A549 (cell line): ENCODE results near the gene CLEC16A. TPM values are rescaled to one million over a fixed set of nuclear protein-coding genes. Genes with fewer than 3 reads are reported as not detected.

Source experiments
- ATAC-seq, 2 experiments: fragments of 200-7000 bp in 1 of 2; fragments of >200 bp in 1 of 2; cut with Nextera tagmentation in 1 of 2; cut with Tn5 transposase in 1 of 2; 3 replicates each; pipeline versions ENCODE4 v1.8.0 to v1.9.1; 2018 to 2020; ENCODE audit warnings: mild to moderate bottlenecking in 1 of 2, moderate library complexity in 1 of 2
- CTCF ChIA-PET: fragments of 300-600 bp; sonication (Branson Sonifier 250); formaldehyde crosslinking; extraction: SDS; loops from one replicate; lab custom pipeline; 2021; ENCODE audit warnings: antibody characterized with exemption, inconsistent platforms; lab: Yijun Ruan, JAX
- POLR2A ChIA-PET: fragments of 350-600 bp; formaldehyde crosslinking; extraction: SDS; loops from one replicate; lab custom pipeline; 2021; ENCODE audit warnings: antibody characterized with exemption, inconsistent platforms; lab: Yijun Ruan, JAX
- DNase-seq, 2 experiments: peaks; one replicate each; pipeline versions ENCODE4 v3.0.0 to v3.0.0-alpha.2; 2011 to 2016; ENCODE audit warnings: low read depth in 1 of 2, low spot score in 1 of 2
- FAIRE-seq: peaks from 2 replicates; lab custom pipeline; 2011; peaks lifted over from hg19 to GRCh38; lab: Jason Lieb, UNC
- H3K27ac ChIP-seq, 2 experiments: fragments of >200 bp; sonication (Bioruptor Twin); formaldehyde crosslinking; 3 replicates each; pipeline ENCODE4 v1.5.1; 2016 to 2017
- H3K4me1 ChIP-seq: fragments of >200 bp; sonication (Bioruptor Twin); formaldehyde crosslinking; 3 replicates; pipeline ENCODE4 v1.6.1; 2016
- H3K4me2 ChIP-seq: fragments of >200 bp; sonication (Bioruptor Twin); formaldehyde crosslinking; 3 replicates; pipeline ENCODE4 v1.6.1; 2016
- H3K4me3 ChIP-seq: fragments of >200 bp; sonication (Bioruptor Twin); formaldehyde crosslinking; 3 replicates; pipeline ENCODE4 v1.5.1; 2016
- H3K9me3 ChIP-seq: fragments of >200 bp; sonication (Bioruptor Twin); formaldehyde crosslinking; 3 replicates; pipeline ENCODE4 v1.6.1; 2016
- BCL3 ChIP-seq: fragments of >200 bp; sonication (Bioruptor Twin); formaldehyde crosslinking; IDR thresholded peaks from 3 replicates; pipeline ENCODE4 v1.6.1; 2016
- CHD2 ChIP-seq: fragments of 150-350 bp; IDR thresholded peaks from 2 replicates; pipeline ENCODE4 v1.6.1; 2014; ENCODE audit warnings: low read length; ENCODE audit not compliant: partially characterized antibody
- E2F6 ChIP-seq: IDR thresholded peaks from 2 replicates; pipeline ENCODE4 v1.6.1; 2012; ENCODE audit warnings: low read depth, borderline replicate concordance
- EHF ChIP-seq: fragments of 250-450 bp; sonication (Bioruptor Pico); IDR thresholded peaks from 2 replicates; pipeline ENCODE4 v1.5.0; 2020; ENCODE audit warnings: mild to moderate bottlenecking
- ELK1 ChIP-seq: fragments of 150-350 bp; IDR thresholded peaks from 2 replicates; pipeline ENCODE4 v1.6.1; 2014; ENCODE audit warnings: low read depth, mild to moderate bottlenecking, low read length
- EP300 ChIP-seq, 2 experiments: fragments of >200 bp; sonication (Bioruptor Twin); formaldehyde crosslinking; IDR thresholded peaks; 2 replicates in 1 of 2; 3 replicates in 1 of 2; pipeline ENCODE4 v1.6.1; 2016 to 2017
- FOSB ChIP-seq: fragments of 250-450 bp; sonication (Bioruptor Pico); IDR thresholded peaks from 2 replicates; pipeline ENCODE4 v1.5.0; 2020; ENCODE audit warnings: mild to moderate bottlenecking, moderate library complexity
- FOSL2 ChIP-seq, 2 experiments: fragments of 450-650 bp in 1 of 2; fragments of >200 bp in 1 of 2; sonication (Bioruptor Twin) in 1 of 2; formaldehyde crosslinking; IDR thresholded peaks; 2 replicates each; pipeline versions ENCODE4 v1.5.0 to v1.6.1; 2016 to 2020; ENCODE audit warnings: mild to moderate bottlenecking in 1 of 2, moderate library complexity in 1 of 2
- GATA3 ChIP-seq: IDR thresholded peaks from 2 replicates; pipeline ENCODE4 v1.6.1; 2012; ENCODE audit warnings: borderline replicate concordance
- HDAC2 ChIP-seq: fragments of 200-600 bp; sonication (generic); IDR thresholded peaks from 2 replicates; pipeline ENCODE4 v1.6.1; 2016
- HOXB13 ChIP-seq: fragments of 250-450 bp; sonication (Bioruptor Pico); IDR thresholded peaks from 2 replicates; pipeline ENCODE4 v1.5.0; 2020; ENCODE audit warnings: low read depth, mild to moderate bottlenecking, moderate library complexity
- HOXB5 ChIP-seq: fragments of 250-450 bp; sonication (Bioruptor Pico); IDR thresholded peaks from 2 replicates; pipeline ENCODE4 v1.5.0; 2020; ENCODE audit warnings: mild to moderate bottlenecking, moderate library complexity
- JUN ChIP-seq, 2 experiments: fragments of >200 bp; sonication (Bioruptor Twin); formaldehyde crosslinking; IDR thresholded peaks; 2 replicates in 1 of 2; 3 replicates in 1 of 2; pipeline ENCODE4 v1.6.1; 2016 to 2017
- JUNB ChIP-seq: fragments of >200 bp; sonication (Bioruptor Twin); formaldehyde crosslinking; IDR thresholded peaks from 2 replicates; pipeline ENCODE4 v1.6.1; 2016
- KDM5A ChIP-seq: fragments of 200-600 bp; sonication (generic); IDR thresholded peaks from 2 replicates; pipeline ENCODE4 v1.6.1; 2016; ENCODE audit warnings: antibody characterized with exemption, mild to moderate bottlenecking
- MAFK ChIP-seq: fragments of 450-650 bp; IDR thresholded peaks from 2 replicates; pipeline ENCODE4 v1.6.1; 2014; ENCODE audit not compliant: partially characterized antibody
- MAZ ChIP-seq: fragments of 150-350 bp; IDR thresholded peaks from 2 replicates; pipeline ENCODE4 v1.6.1; 2014; ENCODE audit warnings: antibody characterized with exemption, low read depth, low read length, borderline replicate concordance
- MYC ChIP-seq: IDR thresholded peaks from 2 replicates; pipeline ENCODE4 v1.6.1; 2012; ENCODE audit warnings: mild to moderate bottlenecking, inconsistent platforms, low read length, improper control_type of control experiment, borderline replicate concordance
- NR3C1 ChIP-seq: fragments of >200 bp; sonication (Bioruptor Twin); formaldehyde crosslinking; IDR thresholded peaks from 3 replicates; pipeline ENCODE4 v1.6.1; 2017
- PBX3 ChIP-seq: IDR thresholded peaks from 2 replicates; pipeline ENCODE4 v1.6.1; 2012
- POLR2A ChIP-seq: IDR thresholded peaks from 2 replicates; pipeline ENCODE4 v1.6.1; 2012; ENCODE audit warnings: mild to moderate bottlenecking, low read length
- POLR2AphosphoS2 ChIP-seq: conservative IDR thresholded peaks from 2 replicates; pipeline ENCODE4 v1.6.1; 2012; ENCODE audit warnings: low read length, improper control_type of control experiment, inconsistent platforms
- RARB ChIP-seq: fragments of 250-450 bp; sonication (Bioruptor Pico); IDR thresholded peaks from 2 replicates; pipeline ENCODE4 v1.8.0; 2021; ENCODE audit warnings: mild to moderate bottlenecking, moderate library complexity
- RFX5 ChIP-seq: fragments of 450-650 bp; IDR thresholded peaks from 2 replicates; pipeline ENCODE4 v1.7.1; 2014; ENCODE audit warnings: antibody characterized with exemption, mild to moderate bottlenecking, moderate library complexity
- SMC3 ChIP-seq: fragments of >200 bp; sonication (Bioruptor Twin); formaldehyde crosslinking; IDR thresholded peaks from 3 replicates; pipeline ENCODE4 v1.6.1; 2018; ENCODE audit warnings: inconsistent platforms
- ZSCAN20 ChIP-seq: fragments of 250-450 bp; sonication (Bioruptor Pico); IDR thresholded peaks from 2 replicates; pipeline ENCODE4 v1.8.0; 2022; ENCODE audit warnings: mild to moderate bottlenecking, moderate library complexity
- WGBS: methylation state at CpG from one replicate; pipeline ENCODE4 v1.1.6; 2017; ENCODE audit errors: missing lambda C conversion rate; 5-methylcytosine and 5-hydroxymethylcytosine counted together
- polyA plus RNA-seq, 4 experiments: library from polyadenylated mRNA; depleted of rRNA in 3 of 4; stranded (reverse); fragments of >200 nt; fragmentation: RNase III in 1 of 4; extraction: RNeasy Plus Mini Kit Qiagen cat#74134 plus additional on column Dnase treatment in 1 of 4; gene quantifications; 2 replicates in 3 of 4; 3 replicates in 1 of 4; pipeline ENCODE4 v1.2.3, GENCODE V29; 2011 to 2017

Gene CLEC16A
- polyA plus RNA-seq, 2 of the 4 experiments (the other 2 are of a cell fraction) = 8.3 to 10.4 TPM

- TF ChIP-seq E2F6 = no peak
- TF ChIP-seq ZSCAN20 (CRISPR knock-in tag) = no peak
- TF ChIP-seq FOSL2 (IDR thresholded peaks at IDR 0.05) = no peak
- no peak for TF ChIP-seq FOSL2 (CRISPR knock-in tag; IDR thresholded peaks at IDR 0.05)
- TF ChIP-seq MAFK = no peak
- no peak for TF ChIP-seq EP300 (IDR thresholded peaks at IDR 0.05)
- TF ChIP-seq JUNB = no peak
- no peak for TF ChIP-seq HOXB13 (CRISPR knock-in tag)
- ChIA-PET POLR2A (interaction anchor here (1.1 kb wide), 1 partner anchor 15 kb away, joined by 3 read pairs; no protein-coding TSS in a partner anchor), CTCF (interaction anchor here (1.1 to 2.0 kb wide), 2 partner anchors 15 to 361 kb away, joined by 3 to 5 read pairs; no protein-coding TSS in a partner anchor)
- Histone ChIP-seq H3K4me3 (no peak overlapping the region), H3K27ac (no peak overlapping the region), H3K4me2 (no peak overlapping the region), H3K9me3 (no peaks in the 10 kb centered on the region), H3K4me1 (no peaks in the 10 kb centered on the region)
- DNase-seq (no peak), ATAC-seq (no peak), FAIRE-seq (no peak)
- 89% methylated on average over 5 of the region's 5 CpGs for WGBS
Measured at GRCh38 chr16:11035096-11035495, 90.7 kb downstream of the CLEC16A start.

GRCh38 chr16:11036040-11036439 is 91.7 kb downstream of the CLEC16A start:
- WGBS = 95% methylated on average over 6 of the region's 6 CpGs
- H3K4me1 ChIP-seq = no peaks in the 10 kb centered on the region
- FAIRE-seq (no peak), ATAC-seq (no peak), DNase-seq (no peak)
- ChIA-PET CTCF (interaction anchor here (0.7 to 2.0 kb wide), 5 partner anchors 14 to 360 kb away, joined by 3 to 6 read pairs (median 4); no protein-coding TSS in a partner anchor), POLR2A (interaction anchor here (0.6 to 0.8 kb wide), 2 partner anchors 107 to 220 kb away, joined by 3 to 9 read pairs; partner anchors contain the start of gene SOCS1)
- H3K27ac ChIP-seq = no peak overlapping the region
- H3K4me2 ChIP-seq = no peak overlapping the region
- H3K4me3 ChIP-seq = no peak overlapping the region
- no peak for TF ChIP-seq EHF (CRISPR knock-in tag)
- no peak for TF ChIP-seq HDAC2
- no peak for TF ChIP-seq RARB
- no peak for TF ChIP-seq FOSB
- no peak for TF ChIP-seq GATA3
- no peak for TF ChIP-seq RFX5
- no peak for TF ChIP-seq SMC3
- TF ChIP-seq POLR2AphosphoS2 = no peak
- no peak for TF ChIP-seq HOXB5 (CRISPR knock-in tag)
- no peak for TF ChIP-seq POLR2A
- H3K9me3 ChIP-seq = no peaks in the 10 kb centered on the region

GRCh38 chr16:11036868-11037410 is 92.6 kb downstream of the CLEC16A start:
- CTCF ChIA-PET = interaction anchor here (0.8 to 1.4 kb wide), 2 partner anchors 16 to 218 kb away, joined by 4 to 6 read pairs; no protein-coding TSS in a partner anchor

GRCh38 chr16:11038305-11038704 is 93.9 kb downstream of the CLEC16A start:
- ChIA-PET CTCF (interaction anchor here (1.0 kb wide), 1 partner anchor 13 kb away, joined by 3 read pairs; no protein-coding TSS in a partner anchor), POLR2A (no interaction called here)
- ATAC-seq = no peak
- Histone ChIP-seq H3K4me2 (no peak overlapping the region), H3K4me1 (no peaks in the 10 kb centered on the region), H3K4me3 (no peak overlapping the region), H3K9me3 (no peaks in the 10 kb centered on the region), H3K27ac (no peak overlapping the region)
- TF ChIP-seq NR3C1 (no peak), CHD2 (no peak), MAZ (no peak), ELK1 (no peak), BCL3 (no peak), KDM5A (no peak), EP300 (IDR thresholded peaks at IDR 0.05) (no peak), MYC (no peak), ZSCAN20 (CRISPR knock-in tag) (no peak), PBX3 (no peak), HDAC2 (no peak)
- 94% methylated on average over 4 of the region's 4 CpGs for WGBS
- DNase-seq = no peak
- FAIRE-seq = no peak

More at GRCh38 chr16:11036868-11037410, 92.6 kb downstream of the CLEC16A start:
- Histone ChIP-seq H3K9me3 (no peaks in the 10 kb centered on the region), H3K27ac (no peak overlapping the region), H3K4me3 (no peak overlapping the region), H3K4me2 (no peak overlapping the region), H3K4me1 (no peaks in the 10 kb centered on the region)
- DNase-seq (no peak), FAIRE-seq (no peak), ATAC-seq (no peak)
- TF ChIP-seq FOSL2 (IDR thresholded peaks at IDR 0.05) (no peak), FOSL2 (CRISPR knock-in tag; IDR thresholded peaks at IDR 0.05) (no peak), JUN (IDR thresholded peaks at IDR 0.05) (no peak)
- POLR2A ChIA-PET = no interaction called here
- 95% methylated on average over 7 of the region's 8 CpGs for WGBS
